GM12873 (cell line): Measurements from ENCODE around the gene SRRD.

Experiments used
- TF ChIP-seq, protein P1 (sequence below): IDR thresholded peaks from 2 replicates; pipeline ENCODE4 v1.5.1; 2012; ENCODE audit warnings: low read depth, mild to moderate bottlenecking, moderate library complexity, low read length, control low read depth; ENCODE audit not compliant: insufficient read depth; ENCODE audit errors: missing control alignments

Gene SRRD

DNA sequence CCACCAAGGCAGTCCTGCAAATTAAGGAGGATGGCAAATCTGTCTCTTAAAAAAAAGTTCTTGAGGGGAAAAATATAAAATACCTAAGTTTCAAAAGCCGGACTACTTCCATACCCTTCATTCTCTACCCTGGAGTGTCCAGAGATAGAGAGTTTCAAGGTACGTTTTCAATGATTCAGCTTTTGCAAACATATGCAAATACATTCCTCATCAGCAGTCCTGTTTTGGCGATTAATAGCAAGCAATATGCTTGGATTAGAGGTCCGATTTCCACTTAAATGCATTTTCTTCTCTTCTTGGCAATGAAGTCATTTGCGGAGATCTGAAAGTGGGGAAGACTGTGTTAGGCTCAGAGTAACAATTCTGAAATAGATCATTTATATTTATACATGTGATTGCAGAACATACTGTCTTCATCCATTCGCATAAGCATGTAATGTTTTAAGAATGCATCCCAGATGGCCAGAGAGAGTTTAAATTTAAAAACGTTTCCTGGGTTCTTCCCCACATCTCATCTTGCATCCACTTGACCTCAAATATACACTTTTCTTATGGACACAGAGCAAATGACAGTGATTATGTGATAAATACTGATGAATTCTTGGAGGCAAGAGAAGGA, 42.4 kb downstream of the SRRD start:
- TF ChIP-seq, protein P1, sequence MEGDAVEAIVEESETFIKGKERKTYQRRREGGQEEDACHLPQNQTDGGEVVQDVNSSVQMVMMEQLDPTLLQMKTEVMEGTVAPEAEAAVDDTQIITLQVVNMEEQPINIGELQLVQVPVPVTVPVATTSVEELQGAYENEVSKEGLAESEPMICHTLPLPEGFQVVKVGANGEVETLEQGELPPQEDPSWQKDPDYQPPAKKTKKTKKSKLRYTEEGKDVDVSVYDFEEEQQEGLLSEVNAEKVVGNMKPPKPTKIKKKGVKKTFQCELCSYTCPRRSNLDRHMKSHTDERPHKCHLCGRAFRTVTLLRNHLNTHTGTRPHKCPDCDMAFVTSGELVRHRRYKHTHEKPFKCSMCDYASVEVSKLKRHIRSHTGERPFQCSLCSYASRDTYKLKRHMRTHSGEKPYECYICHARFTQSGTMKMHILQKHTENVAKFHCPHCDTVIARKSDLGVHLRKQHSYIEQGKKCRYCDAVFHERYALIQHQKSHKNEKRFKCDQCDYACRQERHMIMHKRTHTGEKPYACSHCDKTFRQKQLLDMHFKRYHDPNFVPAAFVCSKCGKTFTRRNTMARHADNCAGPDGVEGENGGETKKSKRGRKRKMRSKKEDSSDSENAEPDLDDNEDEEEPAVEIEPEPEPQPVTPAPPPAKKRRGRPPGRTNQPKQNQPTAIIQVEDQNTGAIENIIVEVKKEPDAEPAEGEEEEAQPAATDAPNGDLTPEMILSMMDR, result no peak

DNA sequence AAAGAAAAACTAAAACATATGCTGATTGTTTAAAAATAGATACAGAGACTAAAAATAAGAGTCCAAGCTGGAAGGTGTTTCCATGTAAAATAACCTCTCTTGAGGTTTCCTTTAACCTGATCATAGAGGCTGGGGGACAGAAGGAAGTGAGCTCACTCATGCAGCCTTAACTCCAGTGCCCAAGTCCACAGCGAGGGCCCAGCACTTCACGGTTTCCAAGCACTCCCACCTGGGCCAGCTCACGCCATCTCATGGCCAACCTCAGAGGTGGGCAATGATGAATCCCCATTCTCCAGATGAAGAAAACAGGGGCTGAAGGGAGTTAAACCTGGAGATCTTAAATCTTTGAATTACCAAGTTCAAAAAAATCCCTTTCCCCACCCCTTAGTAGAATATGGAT, 43.5 kb downstream of the SRRD start:
- TF ChIP-seq, protein P1, result no peak

DNA sequence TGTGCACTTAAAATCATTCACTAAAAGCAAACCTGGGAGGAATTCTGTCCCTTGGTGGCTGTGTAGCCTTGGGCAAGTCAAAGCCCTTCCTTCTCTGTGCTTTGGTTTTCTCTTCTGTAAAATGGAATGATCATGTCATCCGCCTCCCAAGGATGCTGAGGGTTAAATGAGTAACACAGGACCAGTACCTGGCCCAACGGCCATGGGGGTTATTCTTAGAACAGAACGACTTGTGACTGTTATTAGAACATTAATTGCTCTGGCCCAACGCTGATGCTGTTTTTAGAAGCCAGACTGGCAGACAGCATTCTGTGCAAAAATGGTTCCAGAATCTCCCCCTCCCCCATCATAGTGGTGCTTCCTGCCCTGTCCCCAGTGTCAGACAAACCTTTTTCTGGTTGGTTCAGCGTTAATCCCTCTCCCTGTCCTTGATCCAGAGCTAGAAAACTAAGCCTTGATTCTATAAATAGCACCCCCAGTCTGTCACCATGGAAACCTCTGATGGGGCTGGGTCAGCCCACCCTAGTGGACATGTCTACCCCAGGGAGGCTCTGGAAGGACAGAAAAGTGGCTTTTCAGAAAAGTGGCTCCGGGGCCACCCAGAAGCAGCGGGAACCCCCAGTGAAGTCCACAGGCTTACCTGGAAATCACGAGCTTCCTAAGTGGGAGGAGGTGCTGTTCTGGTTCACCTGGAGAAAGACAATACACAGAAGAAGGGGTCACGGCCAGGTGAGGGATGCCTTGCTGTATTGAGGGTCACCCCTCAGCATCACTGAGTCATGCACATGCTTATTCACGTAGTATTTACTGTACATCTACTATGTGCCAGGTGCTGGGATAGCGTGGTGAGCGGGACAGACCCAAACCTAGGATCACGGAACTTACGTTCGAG, 44.1 kb downstream of the SRRD start:
- TF ChIP-seq, protein P1, result no peak

DNA sequence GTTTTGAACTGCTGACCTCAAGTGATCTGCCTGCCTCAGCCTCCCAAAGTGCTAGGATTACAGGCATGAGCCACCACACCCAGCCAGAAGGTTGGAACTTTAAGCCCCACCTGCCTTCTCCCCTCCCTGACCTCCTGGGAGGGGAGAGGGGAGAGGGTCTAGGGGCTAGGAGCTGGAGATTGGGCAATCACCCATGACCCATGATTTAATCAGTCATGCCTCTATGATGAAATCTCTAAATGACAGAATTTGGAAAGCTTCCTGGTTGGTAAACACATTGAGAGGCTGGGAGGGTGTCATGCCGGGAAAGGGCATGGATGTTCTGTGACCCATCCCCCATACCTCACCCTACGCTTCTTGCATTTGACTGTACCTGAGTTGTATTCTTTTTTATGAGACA, 45.7 kb downstream of the SRRD start:
- TF ChIP-seq, protein P1, result no peak

GRCh38 chr22:26534171-26534855, 50.6 kb downstream of the SRRD start:
- TF ChIP-seq, protein P1, result no peak

DNA sequence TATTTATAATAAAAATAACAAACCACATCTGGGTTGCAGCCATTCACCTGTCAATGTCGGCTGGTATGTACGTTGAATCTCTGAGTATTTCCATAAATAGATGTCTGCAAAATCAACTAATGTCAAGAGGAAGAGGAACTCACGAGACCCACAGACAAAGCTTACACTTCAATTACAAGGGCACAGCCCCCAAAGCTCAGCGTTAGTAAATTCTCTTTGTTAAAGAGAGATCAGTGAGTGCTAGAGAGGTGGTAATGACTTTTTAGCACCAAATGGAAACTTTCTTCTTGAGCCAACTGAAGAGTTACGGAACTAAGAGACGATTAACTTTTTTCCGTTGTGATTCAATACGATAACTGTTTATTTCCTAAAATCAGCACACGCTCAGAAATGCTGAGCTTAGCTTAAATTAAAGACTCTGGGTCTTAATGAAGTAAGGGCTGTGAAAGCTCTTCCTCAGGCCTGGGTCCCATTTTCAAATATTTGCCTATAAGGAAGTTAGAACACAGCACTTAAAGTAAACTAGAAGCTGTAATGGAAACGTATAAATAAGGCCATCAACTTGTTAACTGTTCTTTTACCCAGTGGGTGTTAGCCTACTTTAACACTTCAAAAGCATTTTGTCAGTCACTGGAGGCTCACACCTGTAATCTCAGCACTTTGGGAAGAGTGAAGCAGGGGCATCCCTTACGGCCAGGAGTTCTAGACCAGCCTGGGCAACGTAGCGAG, 51.4 kb downstream of the SRRD start:
- TF ChIP-seq, protein P1, result no peak
